GM12878 (cell line): ENCODE data around the gene GNPTAB. TPM values are rescaled to one million over a fixed set of nuclear protein-coding genes. Genes with fewer than 3 reads are reported as not detected.

Experiments
- ATAC-seq: fragments of 200-7000 bp; cut with Tn5 transposase; 3 replicates; pipeline ENCODE4 v1.9.1; 2020; ENCODE audit warnings: mild to moderate bottlenecking, moderate library complexity
- BruUV-seq: library from RNA; stranded (reverse); fragments of 400-500 nt; replicated peaks from 2 replicates; lab custom pipeline; 2021; lab: Mats Ljungman, UMichigan
- CTCF ChIA-PET: fragments of 300-600 bp; sonication (Branson Sonifier 250); formaldehyde crosslinking; extraction: SDS; loops from one replicate; lab custom pipeline; 2021; ENCODE audit warnings: inconsistent platforms; lab: Yijun Ruan, JAX
- POLR2A ChIA-PET: fragments of 350-600 bp; formaldehyde crosslinking; extraction: SDS; loops from one replicate; lab custom pipeline; 2021; ENCODE audit warnings: inconsistent platforms; lab: Charles Lee
- RAD21 ChIA-PET: fragments of 300-600 bp; sonication (Branson Sonifier 250); formaldehyde crosslinking; loops from one replicate; lab custom pipeline; 2023; ENCODE audit warnings: antibody characterized with exemption; ENCODE audit not compliant: unreplicated experiment; lab: Charles Lee
- SMC1A ChIA-PET: fragments of 300-600 bp; sonication (Branson Sonifier 250); formaldehyde crosslinking; loops from one replicate; lab custom pipeline; 2023; ENCODE audit not compliant: unreplicated experiment, uncharacterized antibody; lab: Charles Lee
- DNase-seq: peaks from one replicate; pipeline ENCODE4 v3.0.0-alpha.2; 2011; ENCODE audit warnings: low read depth, low spot score
- FAIRE-seq: peaks from 3 replicates; lab custom pipeline; 2011; peaks lifted over from hg19 to GRCh38; lab: Jason Lieb, UNC
- H2AFZ ChIP-seq: 2 replicates; pipeline ENCODE4 v1.6.0; 2011; ENCODE audit warnings: low read depth, low read length, control low read depth; ENCODE audit not compliant: control insufficient read depth
- H3K27ac ChIP-seq: 2 replicates; pipeline ENCODE4 v1.5.1; 2011; ENCODE audit warnings: control low read depth; ENCODE audit not compliant: control insufficient read depth, insufficient read depth
- H3K27me3 ChIP-seq, 2 experiments: replicated peaks in 1 of 2; 2 replicates each; pipeline versions ENCODE4 v1.6.0 to v1.6.1; 2011; ENCODE audit warnings: low read length in 1 of 2; ENCODE audit not compliant: control insufficient read depth in 2 of 2, insufficient read depth in 2 of 2
- H3K36me3 ChIP-seq, 2 experiments: 2 replicates each; pipeline ENCODE4 v1.5.1; 2011; ENCODE audit warnings: low read length in 1 of 2; ENCODE audit not compliant: control insufficient read depth in 2 of 2, insufficient read depth in 2 of 2
- H3K4me1 ChIP-seq: 2 replicates; pipeline ENCODE4 v1.6.1; 2011; ENCODE audit warnings: mild to moderate bottlenecking, low read length, moderate library complexity, mixed read lengths; ENCODE audit not compliant: control insufficient read depth, insufficient read depth
- H3K4me2 ChIP-seq: 2 replicates; pipeline ENCODE4 v1.6.0; 2011; ENCODE audit warnings: control low read depth; ENCODE audit not compliant: control insufficient read depth, insufficient read depth
- H3K4me3 ChIP-seq: fragments of 200-600 bp; sonication (generic); 2 replicates; pipeline ENCODE4 v1.5.1; 2016
- H3K79me2 ChIP-seq: 2 replicates; pipeline ENCODE4 v1.6.0; 2011; ENCODE audit warnings: low read length; ENCODE audit not compliant: control insufficient read depth, insufficient read depth
- H3K9ac ChIP-seq: 2 replicates; pipeline ENCODE4 v1.8.0; 2011; ENCODE audit warnings: low read length, control low read depth, mixed read lengths; ENCODE audit not compliant: control insufficient read depth, insufficient read depth
- H3K9me3 ChIP-seq: replicated peaks from 3 replicates; pipeline ENCODE4 v1.5.1; 2011; ENCODE audit warnings: mild to moderate bottlenecking, low read length; ENCODE audit not compliant: control insufficient read depth, insufficient read depth
- H4K20me1 ChIP-seq: 2 replicates; pipeline ENCODE4 v1.6.0; 2011; ENCODE audit not compliant: control insufficient read depth, insufficient read depth
- BCL11A ChIP-seq: IDR thresholded peaks from 2 replicates; pipeline ENCODE4 v1.6.1; 2011; ENCODE audit warnings: low read depth, low read length
- ESRRA ChIP-seq: IDR thresholded peaks from 2 replicates; pipeline ENCODE4 v1.6.1; 2012; ENCODE audit warnings: mild to moderate bottlenecking, low read length, improper control_type of control experiment
- HCFC1 ChIP-seq: fragments of 150-350 bp; IDR thresholded peaks from 2 replicates; pipeline ENCODE4 v1.6.1; 2014; ENCODE audit warnings: low read length
- RBBP5 ChIP-seq: fragments of 200-600 bp; sonication (generic); conservative IDR thresholded peaks from 2 replicates; pipeline ENCODE4 v1.6.1; 2016
- RUNX3 ChIP-seq: IDR thresholded peaks from 2 replicates; pipeline ENCODE4 v1.6.1; 2012; ENCODE audit warnings: low read length, inconsistent platforms
- SMAD5 ChIP-seq: IDR thresholded peaks from 2 replicates; pipeline ENCODE4 v1.6.1; 2016; ENCODE audit warnings: antibody characterized with exemption, low read depth
- SP1 ChIP-seq: IDR thresholded peaks from one replicate; pipeline ENCODE4 v1.6.1; 2011; ENCODE audit warnings: low read depth, low read length
- SRF ChIP-seq, 2 experiments: IDR thresholded peaks; 2 replicates each; pipeline ENCODE4 v1.6.1; 2011; ENCODE audit warnings: low read depth in 2 of 2, low read length in 2 of 2, mild to moderate bottlenecking in 1 of 2, moderate library complexity in 1 of 2
- YBX1 ChIP-seq: fragments of 450-650 bp; IDR thresholded peaks from 2 replicates; pipeline ENCODE4 v1.6.1; 2016; ENCODE audit warnings: antibody characterized with exemption
- ZNF384 ChIP-seq: IDR thresholded peaks from 2 replicates; pipeline ENCODE4 v1.6.1; 2012; ENCODE audit warnings: low read depth, mild to moderate bottlenecking, low read length, improper control_type of control experiment, borderline replicate concordance
- WGBS: methylation state at CpG from one replicate; pipeline ENCODE4 v1.1.6; 2016; ENCODE audit warnings: low lambda C conversion rate; ENCODE audit not compliant: insufficient replicate concordance, insufficient coverage; ENCODE audit errors: missing lambda C conversion rate; 5-methylcytosine and 5-hydroxymethylcytosine counted together
- in situ Hi-C: fragments of 300-500 bp; cut with MboI; formaldehyde crosslinking; loops from 9 replicates; pipeline ENCODE4 v1.14.3; 2018; ENCODE audit warnings: mixed read lengths
- intact Hi-C: fragments of 100-400 bp; cut with micrococcal nuclease; formaldehyde crosslinking; loops from one replicate; pipeline ENCODE4 v1.14.2; 2022; ENCODE audit not compliant: unreplicated experiment
- polyA plus RNA-seq, 11 experiments: library from polyadenylated mRNA; depleted of rRNA in 4 of 11; unstranded in 6 of 11; stranded (reverse) in 5 of 11; fragments of >200 nt; fragmentation: Nextera tagmentation in 4 of 11; fragmentation: Illumina TruSeq in 1 of 11; extraction: Ambion mirVana in 4 of 11; extraction: Trizol in 1 of 11; gene quantifications; 1 replicate in 1 of 11; 2 replicates in 10 of 11; pipeline versions ENCODE4 v1.2.1 to v1.2.3, GENCODE V29; 2011 to 2016; ENCODE audit warnings: inconsistent platforms in 2 of 11, missing spikeins in 2 of 11, low read depth in 1 of 11
- total RNA-seq, 4 experiments: library from RNA; depleted of rRNA in 3 of 4; stranded (reverse); fragments of >200 nt in 3 of 4; fragmentation: Illumina TruSeq in 1 of 4; extraction: Trizol in 1 of 4; gene quantifications; 2 replicates each; pipeline versions ENCODE4 v1.2.1 to v1.2.3, GENCODE V29; 2013 to 2021

The GNPTAB gene
- total and polyA plus RNA-seq, 10 of the 15 experiments (the other 5 are each of a cell fraction or from before 2014, with no cell fraction given): 9.8 to 38.9 (median 35.3) TPM

DNA sequence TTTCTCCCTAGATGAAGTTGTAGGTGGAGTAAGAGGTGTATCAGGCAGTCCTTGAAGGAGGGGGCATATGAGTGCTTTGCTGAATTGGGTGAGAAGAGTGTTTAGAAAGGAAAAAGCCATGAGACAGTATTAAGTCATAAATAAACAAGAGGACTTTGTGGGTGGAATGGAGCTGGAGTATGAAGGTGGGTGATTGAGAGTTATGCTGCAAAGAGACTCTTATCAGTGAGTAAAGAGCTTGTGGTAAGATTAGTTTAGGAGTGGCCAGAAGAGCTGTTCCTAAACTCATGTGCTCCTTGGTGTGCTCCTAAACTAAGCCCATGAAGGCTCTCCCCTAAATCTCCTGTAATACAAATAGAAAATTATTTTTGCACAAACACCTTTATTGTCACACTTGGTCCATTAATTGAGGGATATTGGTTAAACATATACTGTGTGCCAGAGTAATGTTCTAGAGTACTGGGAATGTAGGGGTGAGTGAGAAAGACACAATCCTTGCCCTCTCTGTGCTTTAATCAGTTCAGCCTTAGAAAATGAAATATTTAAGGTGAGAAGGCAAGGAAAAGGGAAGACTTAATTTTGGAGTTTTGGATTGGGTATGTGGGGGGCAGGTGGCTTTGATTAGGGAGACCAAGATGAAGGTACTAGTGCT lies 123.5 kb downstream of the GNPTAB start:
- peak; percentile 15; the same call in 1 of the 3 replicates for ATAC-seq
- no peaks in the 10 kb centered on the region for H3K4me1 ChIP-seq
- no peaks in the 10 kb centered on the region for H3K27me3 ChIP-seq
- no peaks in the 10 kb centered on the region for H3K79me2 ChIP-seq
- no peak overlapping the region for H3K4me2 ChIP-seq
- H4K20me1 ChIP-seq: no peaks in the 10 kb centered on the region
- no peak for TF ChIP-seq HCFC1
- no peak overlapping the region for H3K27ac ChIP-seq
- H3K9ac ChIP-seq: no peak overlapping the region
- no peak overlapping the region for H2AFZ ChIP-seq
- FAIRE-seq: no peak
- SMC1A ChIA-PET: interaction anchor here (0.9 to 1.5 kb wide), 6 partner anchors 8 to 100 kb away, joined by 3 to 5 read pairs (median 4); no protein-coding TSS in a partner anchor
- H3K4me3 ChIP-seq: no peak overlapping the region
- intact Hi-C loops: no loop called here
- no peak for DNase-seq
- no TSS peak for BruUV-seq
- CTCF ChIA-PET: no interaction called here
- H3K9me3 ChIP-seq: no peaks in the 10 kb centered on the region
- RAD21 ChIA-PET: no interaction called here
- POLR2A ChIA-PET: no interaction called here
- H3K36me3 ChIP-seq: no peaks in the 10 kb centered on the region
- in situ Hi-C loops: no loop called here

DNA sequence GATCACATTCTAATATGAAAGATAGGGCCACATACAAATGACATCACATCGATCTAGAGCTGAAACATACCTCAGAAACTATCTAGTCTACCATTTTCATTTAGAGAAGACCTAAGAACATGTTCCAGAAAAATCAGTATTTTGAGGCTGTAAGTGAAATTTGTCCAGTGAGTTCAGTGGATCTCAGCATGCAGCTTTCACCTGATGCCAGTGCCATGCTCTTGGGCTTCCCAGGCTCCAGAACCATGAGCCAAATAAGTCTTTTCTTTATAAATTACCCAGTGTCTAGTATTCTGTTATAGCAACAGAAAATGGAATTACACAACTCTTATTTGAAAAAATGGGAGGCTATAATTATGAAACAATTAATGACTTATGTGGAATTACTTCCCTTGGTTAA lies 124.4 kb downstream of the GNPTAB start:
- Histone ChIP-seq H3K36me3 (no peaks in the 10 kb centered on the region), H2AFZ (no peak overlapping the region), H3K27ac (no peak overlapping the region), H3K9me3 (no peaks in the 10 kb centered on the region), H3K4me2 (no peak overlapping the region), H3K27me3 (no peaks in the 10 kb centered on the region), H4K20me1 (no peaks in the 10 kb centered on the region), H3K4me3 (no peak overlapping the region), H3K4me1 (no peaks in the 10 kb centered on the region), H3K9ac (no peak overlapping the region), H3K79me2 (no peaks in the 10 kb centered on the region)
- in situ Hi-C loops: no loop called here
- DNase-seq: no peak
- TF ChIP-seq ESRRA (no peak), RUNX3 (no peak), SRF (IDR thresholded peaks at IDR 0.05; ENCODE audit: low read depth in 2 of 2, low read length in 2 of 2) (no peak), ZNF384 (no peak), YBX1 (no peak), RBBP5 (no peak), SP1 (no peak), SMAD5 (no peak), BCL11A (no peak)
- intact Hi-C loops: no loop called here
- WGBS: 95% methylated on average over 1 of the region's 1 CpG
- no TSS peak for BruUV-seq
- RAD21 ChIA-PET: no interaction called here
- FAIRE-seq: no peak
- CTCF ChIA-PET: interaction anchor here (0.7 kb wide), 1 partner anchor 71 kb away, joined by 3 read pairs; no protein-coding TSS in a partner anchor
- SMC1A ChIA-PET: interaction anchor here (1.1 to 1.5 kb wide), 2 partner anchors 9 to 99 kb away, joined by 3 to 4 read pairs; no protein-coding TSS in a partner anchor
- ATAC-seq: no peak
- POLR2A ChIA-PET: no interaction called here
